Upper lobe of left lung (tissue), 6 donors: ENCODE results near the gene MYLK. TPM values are rescaled to one million over a fixed set of nuclear protein-coding genes. Genes with fewer than 3 reads are reported as not detected.

Source experiments
- ATAC-seq, 2 donors: fragments of 200-7000 bp; cut with Tn5 transposase; one replicate each; pipeline ENCODE4 v1.9.1; 2022; ENCODE audit warnings: mild to moderate bottlenecking in 2 of 2, moderate library complexity in 2 of 2; ENCODE audit not compliant: low FRiP score in 2 of 2
- DNase-seq, 2 donors: peaks; one replicate each; pipeline ENCODE4 v3.0.0-alpha.2; 2019 to 2020
- H3K27ac ChIP-seq, 4 donors: fragments of 200-600 bp; sonication (generic); one replicate each; pipeline ENCODE4 v1.5.1; 2016 to 2019
- H3K27me3 ChIP-seq, 4 donors: fragments of 200-600 bp; sonication (generic); one replicate each; pipeline ENCODE4 v1.5.1; 2017 to 2019
- H3K36me3 ChIP-seq, 4 donors: fragments of 200-600 bp; sonication (generic); one replicate each; pipeline ENCODE4 v1.5.1; 2016 to 2019
- H3K4me1 ChIP-seq, 4 donors: fragments of 200-600 bp; sonication (generic); one replicate each; pipeline ENCODE4 v1.5.1; 2018 to 2019
- H3K4me3 ChIP-seq, 4 donors: fragments of 200-600 bp; sonication (generic); one replicate each; pipeline ENCODE4 v1.5.1; 2017 to 2019; ENCODE audit warnings: mild to moderate bottlenecking in 2 of 4, moderate library complexity in 1 of 4
- H3K9me3 ChIP-seq, 4 donors: fragments of 200-600 bp; sonication (generic); one replicate each; pipeline ENCODE4 v1.5.1; 2018 to 2019
- CTCF ChIP-seq, 6 experiments: fragments of 450-650 bp in 4 of 6; fragments of 200-600 bp in 2 of 6; sonication (generic) in 2 of 6; IDR thresholded peaks; one replicate each; pipeline ENCODE4 v1.5.1; 2016 to 2019; ENCODE audit warnings: antibody characterized with exemption in 6 of 6
- EP300 ChIP-seq, 4 donors: sonication (generic); formaldehyde crosslinking; IDR thresholded peaks; one replicate each; pipeline ENCODE4 v1.5.1; 2017; ENCODE audit warnings: antibody characterized with exemption in 4 of 4, control low read depth in 2 of 4
- POLR2A ChIP-seq, 4 donors: fragments of 450-650 bp; IDR thresholded peaks; one replicate each; pipeline ENCODE4 v1.5.1; 2016 to 2017; ENCODE audit warnings: antibody characterized with exemption in 4 of 4, mild to moderate bottlenecking in 2 of 4
- POLR2AphosphoS5 ChIP-seq, 2 donors: sonication (generic); formaldehyde crosslinking; IDR thresholded peaks; one replicate each; pipeline ENCODE4 v1.5.1; 2017; ENCODE audit warnings: antibody characterized with exemption in 2 of 2
- WGBS, 2 donors: methylation state at CpG; one replicate each; pipeline ENCODE4 v1.1.5; 2017 to 2018; 5-methylcytosine and 5-hydroxymethylcytosine counted together
- total RNA-seq, 6 donors: library from RNA; depleted of rRNA in 4 of 6; stranded (reverse); fragments of >200 nt in 4 of 6; gene quantifications; one replicate each; pipeline versions ENCODE4 v1.1.0 to v1.2.1, GENCODE V29; 2016 to 2021
- donor health status: DM: no; HTN: no; CAD: no; lungs with moderate emphysema.
- donor health status: DM: no; HTN: yes; CAD: no; lungs with severe emphysema.

Gene MYLK
- total RNA-seq, 6 donors from 2014 or later, result 105 to 378 (median 160) TPM

GRCh38 chr3:123764647-123765046 is 119.5 kb downstream of the MYLK start:
- Histone ChIP-seq H3K27ac (no peak overlapping the region), H3K27me3 (no peaks in the 10 kb centered on the region), H3K4me3 (no peak overlapping the region), H3K36me3 (no peaks in the 10 kb centered on the region), H3K4me1 (peaks cover 0 to 15% (median 7%) of the 10 kb centered on the region in 4 donors), H3K9me3 (no peaks in the 10 kb centered on the region)
- DNase-seq (no peak), ATAC-seq (no peak)
- WGBS, 2 donors, result 75 to 78% methylated on average over 8 of the region's 8 CpGs
- TF ChIP-seq POLR2AphosphoS5 (IDR thresholded peaks at IDR 0.05) (no peak), EP300 (IDR thresholded peaks at IDR 0.05) (no peak), POLR2A (IDR thresholded peaks at IDR 0.05) (no peak), CTCF (IDR thresholded peaks at IDR 0.05) (no peak)

GRCh38 chr3:123762805-123763204 is 121.3 kb downstream of the MYLK start:
- Histone ChIP-seq H3K4me3 (no peak overlapping the region), H3K27me3 (no peaks in the 10 kb centered on the region), H3K4me1 (peaks cover 2 to 16% (median 10%) of the 10 kb centered on the region in 4 donors), H3K9me3 (no peaks in the 10 kb centered on the region), H3K36me3 (no peaks in the 10 kb centered on the region), H3K27ac (no peak overlapping the region)
- ATAC-seq (no peak), DNase-seq (no peak)
- no peak for TF ChIP-seq POLR2A (IDR thresholded peaks at IDR 0.05)
- 77 to 79% methylated on average over 2 of the region's 2 CpGs for WGBS, 2 donors

GRCh38 chr3:123760817-123761216 is 123.3 kb downstream of the MYLK start:
- H3K36me3 ChIP-seq, result no peaks in the 10 kb centered on the region
- TF ChIP-seq CTCF (IDR thresholded peaks at IDR 0.05), result no peak
- no peak for TF ChIP-seq POLR2AphosphoS5 (IDR thresholded peaks at IDR 0.05)
- no peak for TF ChIP-seq EP300 (IDR thresholded peaks at IDR 0.05)
- no peak for TF ChIP-seq POLR2A (IDR thresholded peaks at IDR 0.05)
- no peaks in the 10 kb centered on the region for H3K9me3 ChIP-seq
- DNase-seq (no peak), ATAC-seq (no peak)
- H3K27ac ChIP-seq, result no peak overlapping the region
- no peak overlapping the region for H3K4me3 ChIP-seq
- no peaks in the 10 kb centered on the region for H3K27me3 ChIP-seq
- peaks cover 3 to 15% (median 12%) of the 10 kb centered on the region in 4 donors for H3K4me1 ChIP-seq
- 95 to 97% methylated on average over 1 of the region's 1 CpG for WGBS, 2 donors

GRCh38 chr3:123759871-123760270 is 124.3 kb downstream of the MYLK start:
- no peaks in the 10 kb centered on the region for H3K36me3 ChIP-seq
- TF ChIP-seq CTCF (IDR thresholded peaks at IDR 0.05) (no peak), POLR2AphosphoS5 (IDR thresholded peaks at IDR 0.05) (no peak), EP300 (IDR thresholded peaks at IDR 0.05) (no peak), POLR2A (IDR thresholded peaks at IDR 0.05) (no peak)
- no peak overlapping the region for H3K4me3 ChIP-seq
- ATAC-seq (no peak), DNase-seq (no peak)
- WGBS, 2 donors, result 87 to 93% methylated on average over 4 of the region's 4 CpGs
- peaks cover 0 to 15% (median 13%) of the 10 kb centered on the region in 4 donors for H3K4me1 ChIP-seq
- no peaks in the 10 kb centered on the region for H3K27me3 ChIP-seq
- no peak overlapping the region for H3K27ac ChIP-seq
- no peaks in the 10 kb centered on the region for H3K9me3 ChIP-seq

GRCh38 chr3:123759311-123759710 is 124.8 kb downstream of the MYLK start:
- no peak for DNase-seq
- no peak for TF ChIP-seq EP300 (IDR thresholded peaks at IDR 0.05)
- TF ChIP-seq POLR2A (IDR thresholded peaks at IDR 0.05), result no peak
- no peak for TF ChIP-seq CTCF (IDR thresholded peaks at IDR 0.05)
- TF ChIP-seq POLR2AphosphoS5 (IDR thresholded peaks at IDR 0.05), result no peak
- no peak for ATAC-seq
- H3K36me3 ChIP-seq, result no peaks in the 10 kb centered on the region
- no peak overlapping the region for H3K27ac ChIP-seq
- no peak overlapping the region for H3K4me3 ChIP-seq
- H3K27me3 ChIP-seq, result no peaks in the 10 kb centered on the region
- WGBS, 2 donors, result 48 to 64% methylated on average over 3 of the region's 3 CpGs
- H3K4me1 ChIP-seq, result peaks cover 0 to 19% (median 14%) of the 10 kb centered on the region in 4 donors
- no peaks in the 10 kb centered on the region for H3K9me3 ChIP-seq
